ENCODE data around the gene CCDC148. TPM values are rescaled to one million over a fixed set of nuclear protein-coding genes. Genes with fewer than 3 reads are reported as not detected.

The CCDC148 gene
- total RNA-seq, 1 donor from 2014 or later: not detected

GRCh38 chr2:158199928-158200650, 256.5 kb downstream of the CCDC148 start:
- H3K9me3 Mint-ChIP-seq: no peaks in the 10 kb centered on the region
- H3K27ac Mint-ChIP-seq: no peak overlapping the region
- H3K4me3 Mint-ChIP-seq (ENCODE audit: low read depth): no peak overlapping the region
- intact Hi-C loops (cut with micrococcal nuclease): no loop called here
- no peak for DNase-seq (ENCODE audit: low spot score)
- peaks cover 38% of the 10 kb centered on the region for H3K27me3 Mint-ChIP-seq (ENCODE audit: low read depth)
- H3K36me3 Mint-ChIP-seq (ENCODE audit: low read depth): no peaks in the 10 kb centered on the region
- H3K4me1 Mint-ChIP-seq (ENCODE audit: low read depth): no peaks in the 10 kb centered on the region

GRCh38 chr2:158197940-158198339, 258.6 kb downstream of the CCDC148 start:
- Mint-ChIP-seq H3K27ac (no peak overlapping the region), H3K27me3 (ENCODE audit: low read depth) (peaks cover 41% of the 10 kb centered on the region), H3K4me3 (ENCODE audit: low read depth) (no peak overlapping the region), H3K9me3 (no peaks in the 10 kb centered on the region), H3K36me3 (ENCODE audit: low read depth) (no peaks in the 10 kb centered on the region), H3K4me1 (ENCODE audit: low read depth) (peaks cover 4% of the 10 kb centered on the region)
- intact Hi-C loops (cut with micrococcal nuclease): no loop called here
- DNase-seq (ENCODE audit: low spot score): no peak

DNA sequence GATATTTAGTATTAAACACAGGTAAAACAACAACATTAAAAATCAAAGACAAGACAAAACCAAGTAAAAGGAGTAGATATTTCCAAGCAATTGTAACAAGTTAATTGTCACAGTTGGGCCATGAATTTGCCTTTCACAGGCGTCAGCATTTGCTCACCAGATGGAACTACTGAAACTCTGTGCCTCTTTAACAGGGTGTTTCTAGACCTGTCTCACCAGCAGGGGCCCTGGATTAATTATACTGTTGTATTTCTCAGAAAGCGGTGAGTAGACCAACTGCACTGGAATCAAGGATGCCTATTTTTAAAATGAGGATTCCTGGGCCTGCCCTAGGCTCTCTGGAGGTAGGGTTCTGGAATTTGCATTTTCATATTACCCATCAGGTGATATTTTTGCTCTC, 262.3 kb downstream of the CCDC148 start:
- H3K4me3 Mint-ChIP-seq (ENCODE audit: low read depth): no peak overlapping the region
- no peaks in the 10 kb centered on the region for H3K36me3 Mint-ChIP-seq (ENCODE audit: low read depth)
- no peak for DNase-seq (ENCODE audit: low spot score)
- H3K9me3 Mint-ChIP-seq: no peaks in the 10 kb centered on the region
- no peak overlapping the region for H3K27ac Mint-ChIP-seq
- intact Hi-C loops (cut with micrococcal nuclease): loop anchor here (5.0 kb wide), 2 partner anchors 297 to 792 kb away; no protein-coding TSS in a partner anchor
- H3K27me3 Mint-ChIP-seq (ENCODE audit: low read depth): peaks cover 39% of the 10 kb centered on the region
- H3K4me1 Mint-ChIP-seq (ENCODE audit: low read depth): peaks cover 31% of the 10 kb centered on the region

- intact Hi-C loops (cut with micrococcal nuclease): loop anchor here (5.0 kb wide), 2 partner anchors 295 to 790 kb away; no protein-coding TSS in a partner anchor
- Mint-ChIP-seq H3K4me1 (ENCODE audit: low read depth) (peaks cover 31% of the 10 kb centered on the region), H3K36me3 (ENCODE audit: low read depth) (no peaks in the 10 kb centered on the region)
These were observed 263.8 kb downstream of the CCDC148 start for GRCh38 chr2:158192515-158193443.

DNA sequence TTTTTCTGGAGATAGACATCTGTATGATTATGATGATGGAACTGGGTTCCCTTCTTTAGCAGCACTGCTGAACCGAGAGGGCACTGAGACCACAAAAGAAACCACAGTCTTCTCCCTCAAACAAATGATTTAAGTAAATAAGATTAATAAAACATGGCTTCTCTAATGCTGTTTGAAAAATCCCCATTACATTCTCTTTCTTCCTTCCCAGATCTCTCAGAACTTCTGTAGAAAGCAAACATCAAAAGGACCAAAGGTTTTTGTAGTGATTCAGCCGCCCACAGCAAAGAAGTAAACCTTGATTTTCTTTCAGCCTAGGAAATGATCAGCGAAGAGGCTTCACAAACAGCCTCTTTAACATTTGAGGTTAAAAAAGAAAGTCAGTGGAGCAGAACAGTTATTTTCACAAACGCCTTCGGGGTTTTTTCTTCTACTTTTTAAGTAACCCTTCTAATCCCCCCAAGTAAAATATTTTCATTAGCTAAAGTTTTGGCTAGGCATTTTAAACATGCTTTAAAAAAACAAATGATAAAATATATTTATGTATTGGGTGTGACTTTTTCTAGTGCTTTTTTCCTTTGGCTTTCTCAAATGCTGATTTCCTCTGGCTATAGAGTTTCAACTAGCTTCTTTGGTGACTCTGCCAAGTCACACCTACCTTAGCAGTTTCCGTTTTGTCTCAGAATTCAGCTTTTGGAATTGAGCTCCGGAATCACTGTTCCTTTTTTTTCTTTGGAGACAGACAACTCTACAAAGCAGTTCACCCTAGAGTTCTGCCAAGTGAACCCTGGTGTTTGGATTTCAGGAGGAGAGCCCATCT, 265.3 kb downstream of the CCDC148 start:
- Mint-ChIP-seq H3K27me3 (ENCODE audit: low read depth) (peaks cover 27% of the 10 kb centered on the region), H3K4me1 (ENCODE audit: low read depth) (peaks cover 31% of the 10 kb centered on the region), H3K9me3 (no peaks in the 10 kb centered on the region), H3K4me3 (ENCODE audit: low read depth) (no peak overlapping the region), H3K27ac (peak overlapping the region; percentile 29), H3K36me3 (ENCODE audit: low read depth) (no peaks in the 10 kb centered on the region)
- intact Hi-C loops (cut with micrococcal nuclease): loop anchor here (2.0 to 5.0 kb wide), 4 partner anchors 266 to 930 kb away; partner anchors contain the start of genes CCDC148 and PKP4
- no peak for DNase-seq (ENCODE audit: low spot score)

More at GRCh38 chr2:158192515-158193443, 263.8 kb downstream of the CCDC148 start:
- no peak overlapping the region for H3K27ac Mint-ChIP-seq
- no peak overlapping the region for H3K4me3 Mint-ChIP-seq (ENCODE audit: low read depth)
- H3K27me3 Mint-ChIP-seq (ENCODE audit: low read depth): peaks cover 37% of the 10 kb centered on the region
- no peak for DNase-seq (ENCODE audit: low spot score)
- H3K9me3 Mint-ChIP-seq: no peaks in the 10 kb centered on the region

DNA sequence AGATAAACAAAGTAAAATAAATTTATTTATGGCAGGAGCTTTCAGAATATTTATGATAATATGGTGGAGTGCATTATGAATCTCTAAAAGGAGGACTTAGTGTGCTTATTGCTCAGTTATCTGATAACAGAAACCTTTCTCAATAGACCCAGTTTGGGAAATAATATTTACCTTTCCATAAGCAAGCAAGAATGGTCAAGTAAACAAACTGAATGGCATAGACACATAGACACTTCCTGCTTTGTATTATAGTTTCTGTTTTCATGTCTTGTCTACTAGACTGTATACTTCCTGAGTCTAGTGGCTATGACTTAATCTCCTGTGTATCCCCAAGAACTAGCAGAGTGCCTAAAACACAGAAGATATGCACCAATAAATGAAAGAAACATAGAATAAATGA, 267.0 kb downstream of the CCDC148 start:
- Mint-ChIP-seq H3K27me3 (ENCODE audit: low read depth) (peaks cover 16% of the 10 kb centered on the region), H3K27ac (no peak overlapping the region), H3K4me3 (ENCODE audit: low read depth) (no peak overlapping the region), H3K4me1 (ENCODE audit: low read depth) (peaks cover 31% of the 10 kb centered on the region), H3K36me3 (ENCODE audit: low read depth) (no peaks in the 10 kb centered on the region), H3K9me3 (no peaks in the 10 kb centered on the region)
- DNase-seq (ENCODE audit: low spot score): no peak
- intact Hi-C loops (cut with micrococcal nuclease): no loop called here

DNA sequence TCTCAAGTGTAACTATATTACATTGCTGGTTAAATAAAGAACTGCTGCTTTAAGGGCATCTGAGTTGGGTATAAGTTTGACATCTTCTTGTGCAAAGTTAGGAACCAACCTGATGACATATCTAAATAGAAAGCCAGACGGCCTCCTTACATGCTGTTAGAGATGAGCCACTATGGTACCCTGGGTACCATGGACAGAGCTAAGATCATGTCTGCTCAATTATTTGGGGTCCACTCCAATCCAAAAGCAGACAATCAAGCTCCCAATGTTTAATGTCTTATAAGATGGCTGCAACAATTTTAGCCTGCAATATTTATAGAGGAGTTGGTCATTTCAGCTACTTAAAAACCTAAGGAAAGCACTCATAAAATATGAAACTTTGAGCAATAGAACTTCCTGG, 268.6 kb downstream of the CCDC148 start:
- no peaks in the 10 kb centered on the region for H3K9me3 Mint-ChIP-seq
- no peaks in the 10 kb centered on the region for H3K36me3 Mint-ChIP-seq (ENCODE audit: low read depth)
- no peak overlapping the region for H3K4me3 Mint-ChIP-seq (ENCODE audit: low read depth)
- intact Hi-C loops (cut with micrococcal nuclease): no loop called here
- peaks cover 27% of the 10 kb centered on the region for H3K4me1 Mint-ChIP-seq (ENCODE audit: low read depth)
- peaks cover 19% of the 10 kb centered on the region for H3K27me3 Mint-ChIP-seq (ENCODE audit: low read depth)
- no peak overlapping the region for H3K27ac Mint-ChIP-seq
- DNase-seq (ENCODE audit: low spot score): no peak

GRCh38 chr2:158184556-158185343, 271.8 kb downstream of the CCDC148 start:
- intact Hi-C loops (cut with micrococcal nuclease): no loop called here
- no peak for DNase-seq (ENCODE audit: low spot score)
- H3K27me3 Mint-ChIP-seq (ENCODE audit: low read depth): peaks cover 35% of the 10 kb centered on the region
- H3K36me3 Mint-ChIP-seq (ENCODE audit: low read depth): no peaks in the 10 kb centered on the region
- no peak overlapping the region for H3K4me3 Mint-ChIP-seq (ENCODE audit: low read depth)
- no peak overlapping the region for H3K27ac Mint-ChIP-seq
- peaks cover 4% of the 10 kb centered on the region for H3K4me1 Mint-ChIP-seq (ENCODE audit: low read depth)
- no peaks in the 10 kb centered on the region for H3K9me3 Mint-ChIP-seq

- Mint-ChIP-seq H3K36me3 (ENCODE audit: low read depth) (no peaks in the 10 kb centered on the region), H3K4me1 (ENCODE audit: low read depth) (no peaks in the 10 kb centered on the region), H3K27ac (no peak overlapping the region), H3K9me3 (no peaks in the 10 kb centered on the region), H3K27me3 (ENCODE audit: low read depth) (peaks cover 32% of the 10 kb centered on the region), H3K4me3 (ENCODE audit: low read depth) (no peak overlapping the region)
- no peak for DNase-seq (ENCODE audit: low spot score)
- intact Hi-C loops (cut with micrococcal nuclease): no loop called here
These were observed 272.6 kb downstream of the CCDC148 start for GRCh38 chr2:158184001-158184400.

- Mint-ChIP-seq H3K4me3 (ENCODE audit: low read depth) (no peak overlapping the region), H3K36me3 (ENCODE audit: low read depth) (no peaks in the 10 kb centered on the region), H3K9me3 (no peaks in the 10 kb centered on the region), H3K27ac (no peak overlapping the region), H3K4me1 (ENCODE audit: low read depth) (no peaks in the 10 kb centered on the region), H3K27me3 (ENCODE audit: low read depth) (peaks cover 34% of the 10 kb centered on the region)
- DNase-seq (ENCODE audit: low spot score): no peak
- intact Hi-C loops (cut with micrococcal nuclease): no loop called here
These were observed 273.8 kb downstream of the CCDC148 start for GRCh38 chr2:158182676-158183295.

DNA sequence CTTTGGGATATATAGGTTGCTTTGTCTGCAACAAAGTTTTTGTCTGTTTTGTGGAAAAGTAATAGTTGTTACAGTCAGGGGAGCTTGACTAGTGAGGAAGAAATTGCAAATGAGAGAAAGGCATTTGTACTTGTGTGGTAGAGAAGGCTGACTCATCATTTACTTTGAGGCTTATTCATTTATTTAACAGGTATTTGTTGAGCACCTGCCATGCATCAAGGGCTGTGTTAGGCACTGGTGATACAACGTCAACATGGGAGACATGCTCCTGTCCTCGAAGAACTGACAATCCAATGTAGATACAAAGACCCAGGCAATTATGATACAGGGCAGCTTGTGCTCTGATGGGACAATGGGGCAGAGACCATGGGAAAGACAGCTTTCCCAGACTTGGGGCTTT, 275.4 kb downstream of the CCDC148 start:
- H3K27ac Mint-ChIP-seq: no peak overlapping the region
- peaks cover 36% of the 10 kb centered on the region for H3K27me3 Mint-ChIP-seq (ENCODE audit: low read depth)
- intact Hi-C loops (cut with micrococcal nuclease): no loop called here
- H3K36me3 Mint-ChIP-seq (ENCODE audit: low read depth): no peaks in the 10 kb centered on the region
- H3K4me3 Mint-ChIP-seq (ENCODE audit: low read depth): no peak overlapping the region
- no peak for DNase-seq (ENCODE audit: low spot score)
- no peaks in the 10 kb centered on the region for H3K9me3 Mint-ChIP-seq
- no peaks in the 10 kb centered on the region for H3K4me1 Mint-ChIP-seq (ENCODE audit: low read depth)

All from activated T-helper 2 cell treated with anti-CD3 and anti-CD28 coated beads, Interferon-gamma antibody, Interleukin-2, Interleukin-4, amounts not matched to agents 10 μg/mL and 5 μg/mL and 100 μg/mL, durations not matched to agents 14 hours and 24 hours and 36 hours (primary cell).